Breast epithelium (tissue), 4 donors: ENCODE results near the gene POU4F1. TPM values are rescaled to one million over a fixed set of nuclear protein-coding genes. Genes with fewer than 3 reads are reported as not detected.

ENCODE experiments used
- DNase-seq, 2 donors: peaks; one replicate each; pipeline ENCODE4 v3.0.0-alpha.2; 2019; ENCODE audit warnings: low spot score in 2 of 2
- H3K27ac ChIP-seq, 2 donors: fragments of 200-600 bp; sonication (generic) in 1 of 2; one replicate each; pipeline ENCODE4 v1.5.1; 2016 to 2019; ENCODE audit warnings: mild to moderate bottlenecking in 1 of 2
- H3K27me3 ChIP-seq, 2 donors: fragments of 200-600 bp; sonication (generic) in 1 of 2; one replicate each; pipeline versions ENCODE4 v1.5.1 to v1.6.0; 2017 to 2019; ENCODE audit warnings: control low read depth in 1 of 2, mild to moderate bottlenecking in 1 of 2
- H3K36me3 ChIP-seq: fragments of 200-600 bp; one replicate; pipeline ENCODE4 v1.5.1; 2019
- H3K4me1 ChIP-seq, 2 donors: fragments of 200-600 bp; sonication (generic); one replicate each; pipeline ENCODE4 v1.5.1; 2016 to 2019; ENCODE audit warnings: control low read depth in 1 of 2
- H3K4me3 ChIP-seq, 3 donors: fragments of 200-600 bp; sonication (generic); 1 replicate in 2 of 3; 2 replicates in 1 of 3; pipeline ENCODE4 v1.5.1; 2016 to 2019; ENCODE audit warnings: mild to moderate bottlenecking in 3 of 3, moderate library complexity in 2 of 3
- H3K9me3 ChIP-seq, 2 donors: fragments of 200-600 bp; sonication (generic) in 1 of 2; one replicate each; pipeline ENCODE4 v1.5.1; 2016 to 2019; ENCODE audit warnings: control low read depth in 1 of 2
- CTCF ChIP-seq, 3 donors: fragments of 450-650 bp; IDR thresholded peaks; one replicate each; pipeline ENCODE4 v1.5.1; 2016 to 2017; ENCODE audit warnings: antibody characterized with exemption in 3 of 3, mild to moderate bottlenecking in 3 of 3, moderate library complexity in 3 of 3
- POLR2A ChIP-seq: fragments of 450-650 bp; IDR thresholded peaks from one replicate; pipeline ENCODE4 v1.6.1; 2016; ENCODE audit warnings: antibody characterized with exemption, mild to moderate bottlenecking, moderate library complexity
- POLR2AphosphoS5 ChIP-seq, 3 donors: sonication (generic); formaldehyde crosslinking; IDR thresholded peaks; one replicate each; pipeline ENCODE4 v1.6.1; 2017; ENCODE audit warnings: antibody characterized with exemption in 3 of 3
- intact Hi-C: fragments of 100-400 bp; cut with DNase I; formaldehyde crosslinking; loops from one replicate; pipeline ENCODE4 v1.15.1; 2023; ENCODE audit warnings: low total_unique reads
- total RNA-seq, 3 donors: library from RNA; depleted of rRNA; stranded (reverse); fragments of >200 nt; gene quantifications; one replicate each; pipeline ENCODE4 v1.1.0, GENCODE V29; 2016

The POU4F1 gene
- total RNA-seq, 3 donors from 2014 or later, result not detected

- H3K4me1 ChIP-seq, result peaks cover 4 to 5% of the 10 kb centered on the region in 2 donors
- peak overlapping the region in 1 of 3 donors; percentile 70 for H3K4me3 ChIP-seq
- no peak for DNase-seq
- TF ChIP-seq POLR2A, result no peak
- TF ChIP-seq CTCF (IDR thresholded peaks at IDR 0.05), result no peak
- TF ChIP-seq POLR2AphosphoS5 (IDR thresholded peaks at IDR 0.05), result no peak
- peaks cover 17 to 77% of the 10 kb centered on the region in 2 donors for H3K27me3 ChIP-seq
- no peaks in the 10 kb centered on the region for H3K36me3 ChIP-seq
- intact Hi-C loops, result no loop called here
- H3K27ac ChIP-seq, result no peak overlapping the region
- no peaks in the 10 kb centered on the region for H3K9me3 ChIP-seq
These were observed 4.3 kb upstream of the POU4F1 start for GRCh38 chr13:78607409-78608251.

- peaks cover 4 to 5% of the 10 kb centered on the region in 2 donors for H3K4me1 ChIP-seq
- no peaks in the 10 kb centered on the region for H3K9me3 ChIP-seq
- intact Hi-C loops, result no loop called here
- H3K36me3 ChIP-seq, result no peaks in the 10 kb centered on the region
- TF ChIP-seq CTCF (IDR thresholded peaks at IDR 0.05) (no peak), POLR2A (no peak), POLR2AphosphoS5 (IDR thresholded peaks at IDR 0.05) (no peak)
- H3K4me3 ChIP-seq, result peak overlapping the region in 1 of 3 donors; percentile 70
- peaks cover 17 to 82% of the 10 kb centered on the region in 2 donors for H3K27me3 ChIP-seq
- DNase-seq, result no peak
- H3K27ac ChIP-seq, result no peak overlapping the region
These were observed 3.4 kb upstream of the POU4F1 start for GRCh38 chr13:78606471-78607408.

- H3K4me1 ChIP-seq, result peaks cover 4 to 8% of the 10 kb centered on the region in 2 donors
- H3K27ac ChIP-seq, result no peak overlapping the region
- no peak for DNase-seq
- no peak for TF ChIP-seq CTCF (IDR thresholded peaks at IDR 0.05)
- TF ChIP-seq POLR2AphosphoS5 (IDR thresholded peaks at IDR 0.05), result no peak
- no peak for TF ChIP-seq POLR2A
- no peak overlapping the region for H3K4me3 ChIP-seq
- H3K27me3 ChIP-seq, result peaks cover 19 to 93% of the 10 kb centered on the region in 2 donors
- intact Hi-C loops, result no loop called here
- H3K36me3 ChIP-seq, result no peaks in the 10 kb centered on the region
- no peaks in the 10 kb centered on the region for H3K9me3 ChIP-seq
These were observed 1.6 kb upstream of the POU4F1 start for GRCh38 chr13:78604782-78605611.

- H3K36me3 ChIP-seq, result no peaks in the 10 kb centered on the region
- no peak overlapping the region for H3K27ac ChIP-seq
- intact Hi-C loops, result no loop called here
- H3K4me3 ChIP-seq, result peak overlapping the region; percentile 23 to 67 (median 41)
- no peaks in the 10 kb centered on the region for H3K9me3 ChIP-seq
- TF ChIP-seq POLR2AphosphoS5 (IDR thresholded peaks at IDR 0.05), result no peak
- no peak for TF ChIP-seq POLR2A
- TF ChIP-seq CTCF (IDR thresholded peaks at IDR 0.05), result no peak
- peaks cover 14 to 93% of the 10 kb centered on the region in 2 donors for H3K27me3 ChIP-seq
- H3K4me1 ChIP-seq, result peaks cover 3 to 4% of the 10 kb centered on the region in 2 donors
- no peak for DNase-seq
These were observed 652 bp downstream of the POU4F1 start for GRCh38 chr13:78602561-78603239.
